NT2/D1 (cell line): Measurements from ENCODE around the gene BMP2K.

Experiments used
- SUZ12 ChIP-seq: IDR thresholded peaks from 2 replicates; pipeline ENCODE4 v1.6.1; 2011; ENCODE audit not compliant: insufficient read length, insufficient read depth; ENCODE audit errors: extremely low read depth
- YY1 ChIP-seq: IDR thresholded peaks from 2 replicates; pipeline ENCODE4 v1.6.1; 2011; ENCODE audit not compliant: insufficient read length, insufficient read depth
- ZNF274 ChIP-seq: IDR thresholded peaks from 2 replicates; pipeline ENCODE4 v1.6.1; 2011; ENCODE audit warnings: mild to moderate bottlenecking, low read depth, low read length

GRCh38 chr4:78824001-78824400 is 47.9 kb downstream of the BMP2K start:
- TF ChIP-seq ZNF274 (no peak), SUZ12 (no peak), YY1 (no peak)
